ENCODE data around the gene TMEM81. TPM values are rescaled to one million over a fixed set of nuclear protein-coding genes. Genes with fewer than 3 reads are reported as not detected.

TMEM81 gene
- total RNA-seq, 1 donor from 2014 or later: 3.3 TPM

DNA sequence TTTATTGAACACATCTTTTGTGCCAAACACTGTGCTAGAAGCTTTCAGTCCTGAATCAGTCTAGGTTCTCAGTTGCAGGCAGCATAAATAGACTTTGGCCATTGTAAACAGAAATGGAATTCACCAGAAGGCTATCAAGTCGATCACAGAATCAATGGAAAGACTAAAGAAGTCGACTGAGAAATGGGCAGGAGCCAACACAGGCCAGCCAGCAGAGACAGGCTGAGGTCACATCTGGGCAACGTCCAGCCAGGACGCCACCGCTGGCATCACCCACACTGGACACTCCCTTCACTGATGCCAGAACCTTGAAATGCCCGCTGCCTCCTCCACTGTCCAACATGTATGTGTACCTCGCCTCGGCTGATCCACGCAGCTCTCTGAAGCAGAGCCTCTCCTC lies 46.7 kb downstream of the TMEM81 start:
- no peak overlapping the region for H3K4me2 ChIP-seq
- no peaks in the 10 kb centered on the region for H3K9me3 ChIP-seq (ENCODE audit: low read depth)
- no peak overlapping the region for H2AFZ ChIP-seq (replicated peaks)
- H3K4me3 ChIP-seq: no peak overlapping the region
- no peak overlapping the region for H3K4me3 Mint-ChIP-seq
- no peak overlapping the region for H3K27ac ChIP-seq
- H3F3A ChIP-seq (ENCODE audit: low read depth): peaks cover 2% of the 10 kb centered on the region
- H3K79me2 ChIP-seq (ENCODE audit: low read depth): no peaks in the 10 kb centered on the region
- no peaks in the 10 kb centered on the region for H3K9me3 Mint-ChIP-seq
- no peak overlapping the region for H3K27ac Mint-ChIP-seq
- H3K9ac ChIP-seq: no peak overlapping the region
- DNase-seq (ENCODE audit: low spot score): no peak
- H3K36me3 Mint-ChIP-seq: no peaks in the 10 kb centered on the region
- H3K27me3 Mint-ChIP-seq (ENCODE audit: insufficient read depth, low read depth): peaks cover 17% of the 10 kb centered on the region
- H4K20me1 ChIP-seq (ENCODE audit: low read depth): no peaks in the 10 kb centered on the region
- H3K36me3 ChIP-seq: no peaks in the 10 kb centered on the region
- H3K4me1 Mint-ChIP-seq: peaks cover 15% of the 10 kb centered on the region
- peaks cover 9% of the 10 kb centered on the region for H3K4me1 ChIP-seq
- TF ChIP-seq EZH2phosphoT487 (IDR thresholded peaks at IDR 0.05) (no peak), EZH2 (IDR thresholded peaks at IDR 0.05) (no peak)
- TF ChIP-seq, protein P1, sequence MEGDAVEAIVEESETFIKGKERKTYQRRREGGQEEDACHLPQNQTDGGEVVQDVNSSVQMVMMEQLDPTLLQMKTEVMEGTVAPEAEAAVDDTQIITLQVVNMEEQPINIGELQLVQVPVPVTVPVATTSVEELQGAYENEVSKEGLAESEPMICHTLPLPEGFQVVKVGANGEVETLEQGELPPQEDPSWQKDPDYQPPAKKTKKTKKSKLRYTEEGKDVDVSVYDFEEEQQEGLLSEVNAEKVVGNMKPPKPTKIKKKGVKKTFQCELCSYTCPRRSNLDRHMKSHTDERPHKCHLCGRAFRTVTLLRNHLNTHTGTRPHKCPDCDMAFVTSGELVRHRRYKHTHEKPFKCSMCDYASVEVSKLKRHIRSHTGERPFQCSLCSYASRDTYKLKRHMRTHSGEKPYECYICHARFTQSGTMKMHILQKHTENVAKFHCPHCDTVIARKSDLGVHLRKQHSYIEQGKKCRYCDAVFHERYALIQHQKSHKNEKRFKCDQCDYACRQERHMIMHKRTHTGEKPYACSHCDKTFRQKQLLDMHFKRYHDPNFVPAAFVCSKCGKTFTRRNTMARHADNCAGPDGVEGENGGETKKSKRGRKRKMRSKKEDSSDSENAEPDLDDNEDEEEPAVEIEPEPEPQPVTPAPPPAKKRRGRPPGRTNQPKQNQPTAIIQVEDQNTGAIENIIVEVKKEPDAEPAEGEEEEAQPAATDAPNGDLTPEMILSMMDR (IDR thresholded peaks at IDR 0.05): no peak
- H3K27me3 ChIP-seq: peaks cover 19% of the 10 kb centered on the region

Other genes with a start within 250 kb of the TMEM81 start
- 2.5 and 3.7 TPM in 2 replicates for gene NFASC, start 213.6 kb downstream of the TMEM81 start, total RNA-seq (ENCODE audit: low replicate concordance)
- gene CNTN2, start 41.2 kb downstream of the TMEM81 start, total RNA-seq (ENCODE audit: low replicate concordance): 8.4 and 12.8 TPM in 2 replicates
- gene RBBP5, start 37.5 kb upstream of the TMEM81 start, total RNA-seq (ENCODE audit: low replicate concordance): 21.9 and 30.1 TPM in 2 replicates
- 12.1 and 13.0 TPM in 2 replicates for gene DSTYK, start 127.2 kb upstream of the TMEM81 start, total RNA-seq (ENCODE audit: low replicate concordance)
- 7.1 and 12.1 TPM in 2 replicates for gene TMCC2, start 143.5 kb upstream of the TMEM81 start, total RNA-seq (ENCODE audit: low replicate concordance)
- gene NUAK2, start 237.3 kb upstream of the TMEM81 start, total RNA-seq (ENCODE audit: low replicate concordance): 29.4 and 56.2 TPM in 2 replicates

Data from neural progenitor cell (in vitro differentiated cells).